ENCODE results near the gene ACMSD. TPM values are rescaled to one million over a fixed set of nuclear protein-coding genes. Genes with fewer than 3 reads are reported as not detected.
"Not testable (repeated sequence)": the region's sequence is repeated elsewhere in the genome, so short reads cannot be mapped to it uniquely, and the experiment has no call there.

The ACMSD gene
- total RNA-seq, 1 donor = not detected

- no peaks in the 10 kb centered on the region for H3K36me3 ChIP-seq (ENCODE audit: insufficient read depth, low read length)
- H4K20me1 ChIP-seq (ENCODE audit: insufficient read depth, low read length) = no peaks in the 10 kb centered on the region
- no peak overlapping the region for H3K4me2 ChIP-seq (ENCODE audit: insufficient read depth, low read length)
- no peaks in the 10 kb centered on the region for H3K27me3 ChIP-seq (ENCODE audit: insufficient read depth, low read length)
- no peaks in the 10 kb centered on the region for H3K9me3 ChIP-seq (ENCODE audit: low read depth, low read length)
- no peaks in the 10 kb centered on the region for H3K79me2 ChIP-seq (ENCODE audit: insufficient read depth, low read length)
- TF ChIP-seq CTCF (IDR thresholded peaks at IDR 0.05; ENCODE audit: extremely low read depth, low read depth, low read length) = no peak
- no peak overlapping the region for H3K4me3 ChIP-seq (ENCODE audit: insufficient read depth, low read length)
- no peaks in the 10 kb centered on the region for H3K4me1 ChIP-seq (ENCODE audit: insufficient read depth, low read length)
- no peak overlapping the region for H3K27ac ChIP-seq (ENCODE audit: low read depth, low read length)
- no peak for DNase-seq (ENCODE audit: insufficient read length, low spot score, missing footprints)
- no peak overlapping the region for H2AFZ ChIP-seq (ENCODE audit: low read length)
These were observed 60.8 kb downstream of the ACMSD start for GRCh38 chr2:134899204-134899603.

- Histone ChIP-seq H3K4me2 (ENCODE audit: insufficient read depth, low read length) (no peak overlapping the region), H2AFZ (ENCODE audit: low read length) (no peak overlapping the region), H4K20me1 (ENCODE audit: insufficient read depth, low read length) (no peaks in the 10 kb centered on the region), H3K27ac (ENCODE audit: low read depth, low read length) (no peak overlapping the region), H3K4me3 (ENCODE audit: insufficient read depth, low read length) (no peak overlapping the region), H3K4me1 (ENCODE audit: insufficient read depth, low read length) (no peaks in the 10 kb centered on the region), H3K79me2 (ENCODE audit: insufficient read depth, low read length) (no peaks in the 10 kb centered on the region), H3K9me3 (ENCODE audit: low read depth, low read length) (no peaks in the 10 kb centered on the region), H3K36me3 (ENCODE audit: insufficient read depth, low read length) (no peaks in the 10 kb centered on the region), H3K27me3 (ENCODE audit: insufficient read depth, low read length) (no peaks in the 10 kb centered on the region)
- DNase-seq (ENCODE audit: insufficient read length, low spot score, missing footprints) = no peak
- TF ChIP-seq CTCF (IDR thresholded peaks at IDR 0.05; ENCODE audit: extremely low read depth, low read depth, low read length) = no peak
These were observed 61.7 kb downstream of the ACMSD start for GRCh38 chr2:134900151-134900550.

GRCh38 chr2:134903701-134904100, 65.3 kb downstream of the ACMSD start:
- not testable (repeated sequence) for H3K27me3 ChIP-seq (ENCODE audit: insufficient read depth, low read length); H3K4me1 ChIP-seq (ENCODE audit: insufficient read depth, low read length); H2AFZ ChIP-seq (ENCODE audit: low read length); H3K4me3 ChIP-seq (ENCODE audit: insufficient read depth, low read length); H3K36me3 ChIP-seq (ENCODE audit: insufficient read depth, low read length); H3K4me2 ChIP-seq (ENCODE audit: insufficient read depth, low read length); H3K27ac ChIP-seq (ENCODE audit: low read depth, low read length); H3K79me2 ChIP-seq (ENCODE audit: insufficient read depth, low read length); DNase-seq (ENCODE audit: insufficient read length, low spot score, missing footprints); H4K20me1 ChIP-seq (ENCODE audit: insufficient read depth, low read length); H3K9me3 ChIP-seq (ENCODE audit: low read depth, low read length)

GRCh38 chr2:134905168-134905567, 66.8 kb downstream of the ACMSD start:
- no peaks in the 10 kb centered on the region for H3K36me3 ChIP-seq (ENCODE audit: insufficient read depth, low read length)
- no peaks in the 10 kb centered on the region for H3K79me2 ChIP-seq (ENCODE audit: insufficient read depth, low read length)
- no peaks in the 10 kb centered on the region for H3K4me1 ChIP-seq (ENCODE audit: insufficient read depth, low read length)
- no peak for TF ChIP-seq CTCF (IDR thresholded peaks at IDR 0.05; ENCODE audit: extremely low read depth, low read depth, low read length)
- DNase-seq (ENCODE audit: insufficient read length, low spot score, missing footprints) = no peak
- H3K27me3 ChIP-seq (ENCODE audit: insufficient read depth, low read length) = no peaks in the 10 kb centered on the region
- H4K20me1 ChIP-seq (ENCODE audit: insufficient read depth, low read length) = no peaks in the 10 kb centered on the region
- H3K4me3 ChIP-seq (ENCODE audit: insufficient read depth, low read length) = no peak overlapping the region
- H3K4me2 ChIP-seq (ENCODE audit: insufficient read depth, low read length) = no peak overlapping the region
- H3K9me3 ChIP-seq (ENCODE audit: low read depth, low read length) = no peaks in the 10 kb centered on the region
- no peak overlapping the region for H2AFZ ChIP-seq (ENCODE audit: low read length)
- no peak overlapping the region for H3K27ac ChIP-seq (ENCODE audit: low read depth, low read length)
